WTC11 (cell line): ENCODE data around the gene PPIB. TPM values are rescaled to one million over a fixed set of nuclear protein-coding genes. Genes with fewer than 3 reads are reported as not detected.

Experiments used
- ATAC-seq: fragments of 200-7000 bp; cut with Tn5 transposase; 2 replicates; pipeline ENCODE4 v1.10.0; 2021; ENCODE audit warnings: mild to moderate bottlenecking, moderate library complexity
- CTCF ChIA-PET: fragments of 300-600 bp; sonication (Branson Sonifier 250); formaldehyde crosslinking; loops from one replicate; lab custom pipeline; 2021; ENCODE audit warnings: antibody characterized with exemption; lab: Charles Lee
- POLR2A ChIA-PET: fragments of 350-600 bp; sonication (Branson Sonifier 250); formaldehyde crosslinking; loops from one replicate; lab custom pipeline; 2021; ENCODE audit warnings: antibody characterized with exemption; lab: Charles Lee
- DNase-seq: peaks from one replicate; pipeline ENCODE4 v3.0.0; 2021; ENCODE audit warnings: low spot score
- H3K27ac Mint-ChIP-seq: 2 replicates; pipeline ENCODE4 v1.8.0; 2021; ENCODE audit warnings: mixed read lengths
- H3K27me3 Mint-ChIP-seq: 2 replicates; pipeline ENCODE4 v1.8.0; 2021; ENCODE audit warnings: low read depth, mild to moderate bottlenecking, moderate library complexity, mixed read lengths
- H3K36me3 Mint-ChIP-seq: 2 replicates; pipeline ENCODE4 v1.8.0; 2021; ENCODE audit warnings: mixed read lengths
- H3K4me1 Mint-ChIP-seq: 2 replicates; pipeline ENCODE4 v1.8.0; 2022; ENCODE audit warnings: mixed read lengths
- H3K4me3 Mint-ChIP-seq: 2 replicates; pipeline ENCODE4 v1.8.0; 2021; ENCODE audit warnings: mild to moderate bottlenecking, moderate library complexity, mixed read lengths
- H3K9me3 Mint-ChIP-seq: 2 replicates; pipeline ENCODE4 v1.8.0; 2021; ENCODE audit warnings: mixed read lengths
- GABPB1 ChIP-seq: sonication (generic); formaldehyde crosslinking; IDR thresholded peaks from 2 replicates; pipeline ENCODE4 v1.8.1; 2023; ENCODE audit warnings: mild to moderate bottlenecking, missing genetic modification reagents
- JAZF1 ChIP-seq: fragments of 250-450 bp; sonication (Bioruptor Pico); IDR thresholded peaks from 2 replicates; pipeline ENCODE4 v1.9.0; 2021; ENCODE audit warnings: moderate library complexity, mild to moderate bottlenecking, inconsistent platforms
- MXD4 ChIP-seq: fragments of 250-450 bp; sonication (Bioruptor Pico); IDR thresholded peaks from 2 replicates; pipeline ENCODE4 v1.8.0; 2021; ENCODE audit warnings: mild to moderate bottlenecking, moderate library complexity, borderline replicate concordance
- NFE2L1 ChIP-seq: sonication (generic); formaldehyde crosslinking; IDR thresholded peaks from 2 replicates; pipeline ENCODE4 v1.8.1; 2023; ENCODE audit warnings: missing genetic modification reagents
- NR3C1 ChIP-seq: sonication (generic); formaldehyde crosslinking; conservative IDR thresholded peaks from 2 replicates; pipeline ENCODE4 v1.8.1; 2023; ENCODE audit warnings: low read depth, mild to moderate bottlenecking, missing genetic modification reagents
- OVOL2 ChIP-seq: fragments of 250-450 bp; sonication (Bioruptor Pico); IDR thresholded peaks from 2 replicates; pipeline ENCODE4 v1.9.0; 2021; ENCODE audit warnings: mild to moderate bottlenecking, borderline replicate concordance
- SMAD3 ChIP-seq: sonication (generic); formaldehyde crosslinking; IDR thresholded peaks from 2 replicates; pipeline ENCODE4 v1.8.0; 2022; ENCODE audit warnings: missing genetic modification reagents, mild to moderate bottlenecking, borderline replicate concordance
- SMAD4 ChIP-seq: sonication (generic); formaldehyde crosslinking; IDR thresholded peaks from 2 replicates; pipeline ENCODE4 v1.8.0; 2022; ENCODE audit warnings: mild to moderate bottlenecking, missing genetic modification reagents
- SOX15 ChIP-seq: fragments of 250-450 bp; sonication (Bioruptor Pico); IDR thresholded peaks from 2 replicates; pipeline ENCODE4 v1.9.0; 2021; ENCODE audit warnings: mild to moderate bottlenecking
- TCF7 ChIP-seq: sonication (generic); formaldehyde crosslinking; IDR thresholded peaks from 2 replicates; pipeline ENCODE4 v1.8.0; 2022; ENCODE audit warnings: mild to moderate bottlenecking, low read depth, missing genetic modification reagents, moderate library complexity
- ZBTB21 ChIP-seq: sonication (generic); formaldehyde crosslinking; IDR thresholded peaks from 2 replicates; pipeline ENCODE4 v1.8.1; 2023; ENCODE audit warnings: mild to moderate bottlenecking, missing genetic modification reagents, borderline replicate concordance
- ZNF396 ChIP-seq: fragments of 250-450 bp; sonication (Bioruptor Pico); IDR thresholded peaks from 2 replicates; pipeline ENCODE4 v1.8.0; 2021; ENCODE audit warnings: mild to moderate bottlenecking, moderate library complexity, borderline replicate concordance
- ZNF423 ChIP-seq: fragments of 250-450 bp; sonication (Bioruptor Pico); IDR thresholded peaks from 2 replicates; pipeline ENCODE4 v2.1.2; 2022; ENCODE audit warnings: mild to moderate bottlenecking, moderate library complexity
- total RNA-seq: library from RNA; stranded (reverse); gene quantifications from 3 replicates; pipeline ENCODE4 v1.2.3, GENCODE V29; 2021
- TF ChIP-seq, protein P1 (sequence below): fragments of 250-450 bp; sonication (Bioruptor Pico); IDR thresholded peaks from 2 replicates; pipeline ENCODE4 v1.8.0; 2021; ENCODE audit warnings: mild to moderate bottlenecking
- TF ChIP-seq, protein P2 (sequence below): sonication (generic); formaldehyde crosslinking; IDR thresholded peaks from 2 replicates; pipeline ENCODE4 v1.8.1; 2023; ENCODE audit warnings: mild to moderate bottlenecking, missing genetic modification reagents, moderate library complexity
- TF ChIP-seq, protein P3 (sequence below): fragments of 250-450 bp; sonication (Bioruptor Pico); IDR thresholded peaks from 2 replicates; pipeline ENCODE4 v1.9.0; 2021; ENCODE audit warnings: mild to moderate bottlenecking
- TF ChIP-seq, protein P4 (sequence below): fragments of 250-450 bp; sonication (Bioruptor Pico); IDR thresholded peaks from 2 replicates; pipeline ENCODE4 v1.9.0; 2021; ENCODE audit warnings: moderate library complexity, mild to moderate bottlenecking, inconsistent platforms, borderline replicate concordance
- TF ChIP-seq, protein P5 (sequence below): sonication (generic); formaldehyde crosslinking; IDR thresholded peaks from 2 replicates; pipeline ENCODE4 v1.8.0; 2022; ENCODE audit warnings: mild to moderate bottlenecking, missing genetic modification reagents
- TF ChIP-seq, protein P6 (sequence below): sonication (generic); formaldehyde crosslinking; IDR thresholded peaks from 2 replicates; pipeline ENCODE4 v1.8.1; 2023; ENCODE audit warnings: mild to moderate bottlenecking, moderate library complexity, missing genetic modification reagents
- TF ChIP-seq, protein P7 (sequence below): sonication (generic); formaldehyde crosslinking; IDR thresholded peaks from 2 replicates; pipeline ENCODE4 v1.8.0; 2023; ENCODE audit warnings: missing genetic modification reagents
- TF ChIP-seq, protein P8 (sequence below): sonication (generic); formaldehyde crosslinking; IDR thresholded peaks from 2 replicates; pipeline ENCODE4 v1.8.0; 2022; ENCODE audit warnings: mild to moderate bottlenecking, missing genetic modification reagents
- TF ChIP-seq, protein P9 (sequence below): sonication (generic); formaldehyde crosslinking; IDR thresholded peaks from 2 replicates; pipeline ENCODE4 v1.8.0; 2022; ENCODE audit warnings: missing genetic modification reagents

PPIB gene
- total RNA-seq, 1 experiment from 2014 or later, result 485 TPM

DNA sequence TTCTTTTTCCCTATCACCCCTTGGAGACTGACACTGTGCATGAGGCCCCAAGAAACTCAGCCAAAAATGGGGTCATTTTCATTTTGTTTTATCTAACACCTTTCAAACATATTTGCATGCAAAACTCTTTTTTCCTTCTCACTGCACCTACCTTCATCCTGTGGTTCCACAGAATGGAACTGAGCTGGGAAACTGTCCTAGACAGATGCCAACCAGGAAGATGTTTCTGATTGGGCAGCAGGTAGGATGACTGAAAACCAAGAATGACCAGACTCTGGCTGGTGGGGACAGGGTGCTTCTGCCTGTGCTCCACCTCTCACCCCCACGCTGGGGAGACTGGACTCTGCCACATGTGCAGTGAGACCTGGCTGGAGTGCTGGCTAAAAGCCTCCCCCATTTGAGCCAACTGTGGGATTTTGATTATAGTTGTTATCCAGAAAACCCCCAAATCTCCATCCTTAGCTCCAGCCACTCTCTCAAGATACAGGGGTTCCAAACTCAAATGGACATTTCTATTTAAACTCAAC is 5.2 kb downstream of the PPIB start:
- ATAC-seq, result no peak
- Mint-ChIP-seq H3K27ac (no peak overlapping the region), H3K4me1 (peaks cover 15% of the 10 kb centered on the region), H3K4me3 (no peak overlapping the region), H3K36me3 (peaks cover 57% of the 10 kb centered on the region), H3K27me3 (peaks cover 9% of the 10 kb centered on the region), H3K9me3 (no peaks in the 10 kb centered on the region)
- no peak for DNase-seq
- POLR2A ChIA-PET, result no interaction called here
- CTCF ChIA-PET, result no interaction called here
- TF ChIP-seq, protein P1, sequence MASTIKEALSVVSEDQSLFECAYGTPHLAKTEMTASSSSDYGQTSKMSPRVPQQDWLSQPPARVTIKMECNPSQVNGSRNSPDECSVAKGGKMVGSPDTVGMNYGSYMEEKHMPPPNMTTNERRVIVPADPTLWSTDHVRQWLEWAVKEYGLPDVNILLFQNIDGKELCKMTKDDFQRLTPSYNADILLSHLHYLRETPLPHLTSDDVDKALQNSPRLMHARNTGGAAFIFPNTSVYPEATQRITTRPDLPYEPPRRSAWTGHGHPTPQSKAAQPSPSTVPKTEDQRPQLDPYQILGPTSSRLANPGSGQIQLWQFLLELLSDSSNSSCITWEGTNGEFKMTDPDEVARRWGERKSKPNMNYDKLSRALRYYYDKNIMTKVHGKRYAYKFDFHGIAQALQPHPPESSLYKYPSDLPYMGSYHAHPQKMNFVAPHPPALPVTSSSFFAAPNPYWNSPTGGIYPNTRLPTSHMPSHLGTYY (CRISPR knock-in tag), result no peak
- no peak for TF ChIP-seq ZNF423 (CRISPR knock-in tag)
- TF ChIP-seq, protein P2, sequence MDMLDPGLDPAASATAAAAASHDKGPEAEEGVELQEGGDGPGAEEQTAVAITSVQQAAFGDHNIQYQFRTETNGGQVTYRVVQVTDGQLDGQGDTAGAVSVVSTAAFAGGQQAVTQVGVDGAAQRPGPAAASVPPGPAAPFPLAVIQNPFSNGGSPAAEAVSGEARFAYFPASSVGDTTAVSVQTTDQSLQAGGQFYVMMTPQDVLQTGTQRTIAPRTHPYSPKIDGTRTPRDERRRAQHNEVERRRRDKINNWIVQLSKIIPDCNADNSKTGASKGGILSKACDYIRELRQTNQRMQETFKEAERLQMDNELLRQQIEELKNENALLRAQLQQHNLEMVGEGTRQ (CRISPR knock-in tag), result no peak
- TF ChIP-seq NFE2L1 (CRISPR knock-in tag), result no peak
- TF ChIP-seq SMAD3 (CRISPR knock-in tag), result no peak
- TF ChIP-seq OVOL2 (CRISPR knock-in tag), result no peak
- TF ChIP-seq TCF7 (CRISPR knock-in tag), result no peak
- TF ChIP-seq, protein P3, sequence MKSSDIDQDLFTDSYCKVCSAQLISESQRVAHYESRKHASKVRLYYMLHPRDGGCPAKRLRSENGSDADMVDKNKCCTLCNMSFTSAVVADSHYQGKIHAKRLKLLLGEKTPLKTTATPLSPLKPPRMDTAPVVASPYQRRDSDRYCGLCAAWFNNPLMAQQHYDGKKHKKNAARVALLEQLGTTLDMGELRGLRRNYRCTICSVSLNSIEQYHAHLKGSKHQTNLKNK, result no peak
- TF ChIP-seq, protein P4, sequence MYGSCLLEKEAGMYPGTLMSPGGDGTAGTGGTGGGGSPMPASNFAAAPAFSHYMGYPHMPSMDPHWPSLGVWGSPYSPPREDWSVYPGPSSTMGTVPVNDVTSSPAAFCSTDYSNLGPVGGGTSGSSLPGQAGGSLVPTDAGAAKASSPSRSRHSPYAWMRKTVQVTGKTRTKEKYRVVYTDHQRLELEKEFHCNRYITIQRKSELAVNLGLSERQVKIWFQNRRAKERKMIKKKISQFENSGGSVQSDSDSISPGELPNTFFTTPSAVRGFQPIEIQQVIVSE (CRISPR knock-in tag), result no peak

DNA sequence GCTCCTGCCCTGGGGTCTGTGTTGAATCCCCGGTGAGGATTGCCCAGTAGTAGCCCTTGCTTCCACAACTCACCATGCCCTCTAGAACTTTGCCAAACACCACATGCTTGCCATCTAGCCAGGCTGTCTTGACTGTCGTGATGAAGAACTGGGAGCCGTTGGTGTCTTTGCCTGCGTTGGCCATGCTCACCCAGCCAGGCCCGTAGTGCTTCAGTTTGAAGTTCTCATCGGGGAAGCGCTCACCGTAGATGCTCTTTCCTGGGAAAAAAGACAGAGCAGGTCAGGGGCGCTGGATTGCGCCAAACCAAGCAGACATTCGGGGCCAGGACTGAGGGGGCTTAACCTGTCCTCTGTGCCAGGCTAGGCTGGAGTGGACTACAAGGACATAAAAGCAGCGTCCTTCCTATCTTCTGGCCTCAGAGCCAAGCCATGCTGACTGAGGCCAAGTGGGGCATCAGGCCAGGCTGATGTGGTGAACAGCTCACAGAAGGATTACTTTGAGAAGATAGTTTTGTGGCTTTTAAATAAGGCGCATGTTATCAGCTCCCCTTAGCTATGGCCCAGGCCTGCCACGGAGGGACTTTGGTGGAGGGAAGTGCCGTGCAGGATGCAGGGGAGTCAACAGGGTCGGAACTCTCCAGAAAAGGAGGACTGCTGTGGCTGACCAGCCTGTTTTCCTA is 6.0 kb downstream of the PPIB start:
- POLR2A ChIA-PET, result no interaction called here
- no peaks in the 10 kb centered on the region for H3K9me3 Mint-ChIP-seq
- no peak overlapping the region for H3K4me3 Mint-ChIP-seq
- peaks cover 14% of the 10 kb centered on the region for H3K27me3 Mint-ChIP-seq
- DNase-seq (no peak), ATAC-seq (no peak)
- CTCF ChIA-PET, result no interaction called here
- peaks cover 12% of the 10 kb centered on the region for H3K4me1 Mint-ChIP-seq
- no peak overlapping the region for H3K27ac Mint-ChIP-seq
- H3K36me3 Mint-ChIP-seq, result peaks cover 54% of the 10 kb centered on the region
- TF ChIP-seq, protein P5, sequence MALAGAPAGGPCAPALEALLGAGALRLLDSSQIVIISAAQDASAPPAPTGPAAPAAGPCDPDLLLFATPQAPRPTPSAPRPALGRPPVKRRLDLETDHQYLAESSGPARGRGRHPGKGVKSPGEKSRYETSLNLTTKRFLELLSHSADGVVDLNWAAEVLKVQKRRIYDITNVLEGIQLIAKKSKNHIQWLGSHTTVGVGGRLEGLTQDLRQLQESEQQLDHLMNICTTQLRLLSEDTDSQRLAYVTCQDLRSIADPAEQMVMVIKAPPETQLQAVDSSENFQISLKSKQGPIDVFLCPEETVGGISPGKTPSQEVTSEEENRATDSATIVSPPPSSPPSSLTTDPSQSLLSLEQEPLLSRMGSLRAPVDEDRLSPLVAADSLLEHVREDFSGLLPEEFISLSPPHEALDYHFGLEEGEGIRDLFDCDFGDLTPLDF (CRISPR knock-in tag), result no peak
- TF ChIP-seq MXD4 (CRISPR knock-in tag) (no peak), NR3C1 (CRISPR knock-in tag) (no peak), SMAD4 (CRISPR knock-in tag) (no peak), SOX15 (no peak), ZNF396 (CRISPR knock-in tag) (no peak), ZBTB21 (CRISPR knock-in tag) (no peak), JAZF1 (CRISPR knock-in tag) (no peak), GABPB1 (CRISPR knock-in tag) (no peak)
- TF ChIP-seq, protein P6, sequence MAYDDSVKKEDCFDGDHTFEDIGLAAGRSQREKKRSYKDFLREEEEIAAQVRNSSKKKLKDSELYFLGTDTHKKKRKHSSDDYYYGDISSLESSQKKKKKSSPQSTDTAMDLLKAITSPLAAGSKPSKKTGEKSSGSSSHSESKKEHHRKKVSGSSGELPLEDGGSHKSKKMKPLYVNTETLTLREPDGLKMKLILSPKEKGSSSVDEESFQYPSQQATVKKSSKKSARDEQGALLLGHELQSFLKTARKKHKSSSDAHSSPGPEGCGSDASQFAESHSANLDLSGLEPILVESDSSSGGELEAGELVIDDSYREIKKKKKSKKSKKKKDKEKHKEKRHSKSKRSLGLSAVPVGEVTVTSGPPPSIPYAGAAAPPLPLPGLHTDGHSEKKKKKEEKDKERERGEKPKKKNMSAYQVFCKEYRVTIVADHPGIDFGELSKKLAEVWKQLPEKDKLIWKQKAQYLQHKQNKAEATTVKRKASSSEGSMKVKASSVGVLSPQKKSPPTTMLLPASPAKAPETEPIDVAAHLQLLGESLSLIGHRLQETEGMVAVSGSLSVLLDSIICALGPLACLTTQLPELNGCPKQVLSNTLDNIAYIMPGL (CRISPR knock-in tag), result no peak
- TF ChIP-seq, protein P7, sequence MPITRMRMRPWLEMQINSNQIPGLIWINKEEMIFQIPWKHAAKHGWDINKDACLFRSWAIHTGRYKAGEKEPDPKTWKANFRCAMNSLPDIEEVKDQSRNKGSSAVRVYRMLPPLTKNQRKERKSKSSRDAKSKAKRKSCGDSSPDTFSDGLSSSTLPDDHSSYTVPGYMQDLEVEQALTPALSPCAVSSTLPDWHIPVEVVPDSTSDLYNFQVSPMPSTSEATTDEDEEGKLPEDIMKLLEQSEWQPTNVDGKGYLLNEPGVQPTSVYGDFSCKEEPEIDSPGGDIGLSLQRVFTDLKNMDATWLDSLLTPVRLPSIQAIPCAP, result no peak
- TF ChIP-seq, protein P8, sequence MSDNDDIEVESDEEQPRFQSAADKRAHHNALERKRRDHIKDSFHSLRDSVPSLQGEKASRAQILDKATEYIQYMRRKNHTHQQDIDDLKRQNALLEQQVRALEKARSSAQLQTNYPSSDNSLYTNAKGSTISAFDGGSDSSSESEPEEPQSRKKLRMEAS (CRISPR knock-in tag), result no peak
- TF ChIP-seq, protein P4 (CRISPR knock-in tag), result no peak
- TF ChIP-seq, protein P9, sequence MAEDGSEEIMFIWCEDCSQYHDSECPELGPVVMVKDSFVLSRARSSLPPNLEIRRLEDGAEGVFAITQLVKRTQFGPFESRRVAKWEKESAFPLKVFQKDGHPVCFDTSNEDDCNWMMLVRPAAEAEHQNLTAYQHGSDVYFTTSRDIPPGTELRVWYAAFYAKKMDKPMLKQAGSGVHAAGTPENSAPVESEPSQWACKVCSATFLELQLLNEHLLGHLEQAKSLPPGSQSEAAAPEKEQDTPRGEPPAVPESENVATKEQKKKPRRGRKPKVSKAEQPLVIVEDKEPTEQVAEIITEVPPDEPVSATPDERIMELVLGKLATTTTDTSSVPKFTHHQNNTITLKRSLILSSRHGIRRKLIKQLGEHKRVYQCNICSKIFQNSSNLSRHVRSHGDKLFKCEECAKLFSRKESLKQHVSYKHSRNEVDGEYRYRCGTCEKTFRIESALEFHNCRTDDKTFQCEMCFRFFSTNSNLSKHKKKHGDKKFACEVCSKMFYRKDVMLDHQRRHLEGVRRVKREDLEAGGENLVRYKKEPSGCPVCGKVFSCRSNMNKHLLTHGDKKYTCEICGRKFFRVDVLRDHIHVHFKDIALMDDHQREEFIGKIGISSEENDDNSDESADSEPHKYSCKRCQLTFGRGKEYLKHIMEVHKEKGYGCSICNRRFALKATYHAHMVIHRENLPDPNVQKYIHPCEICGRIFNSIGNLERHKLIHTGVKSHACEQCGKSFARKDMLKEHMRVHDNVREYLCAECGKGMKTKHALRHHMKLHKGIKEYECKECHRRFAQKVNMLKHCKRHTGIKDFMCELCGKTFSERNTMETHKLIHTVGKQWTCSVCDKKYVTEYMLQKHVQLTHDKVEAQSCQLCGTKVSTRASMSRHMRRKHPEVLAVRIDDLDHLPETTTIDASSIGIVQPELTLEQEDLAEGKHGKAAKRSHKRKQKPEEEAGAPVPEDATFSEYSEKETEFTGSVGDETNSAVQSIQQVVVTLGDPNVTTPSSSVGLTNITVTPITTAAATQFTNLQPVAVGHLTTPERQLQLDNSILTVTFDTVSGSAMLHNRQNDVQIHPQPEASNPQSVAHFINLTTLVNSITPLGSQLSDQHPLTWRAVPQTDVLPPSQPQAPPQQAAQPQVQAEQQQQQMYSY (CRISPR knock-in tag), result no peak
